Ovary (tissue), 9 donors: ENCODE data around the gene FOXD4L6. TPM values are rescaled to one million over a fixed set of nuclear protein-coding genes. Genes with fewer than 3 reads are reported as not detected.

Source experiments
- polyA plus RNA-seq, 2 donors: library from polyadenylated mRNA; stranded (reverse); fragments of 200-250 nt in 1 of 2; fragments of 350-450 nt in 1 of 2; fragmentation: Illumina TruSeq in 1 of 2; extraction: RNeasy Lipid Tissue Mini Kit (QIAGEN cat#74804) in 1 of 2; gene quantifications; one replicate each; pipeline ENCODE4 v1.2.3, GENCODE V29; 2013 to 2014
- total RNA-seq, 7 donors: library from RNA; depleted of rRNA in 2 of 7; stranded (reverse); fragments of >200 nt in 2 of 7; fragmentation: NEBNext Ultra II Directional in 3 of 7; extraction: Animal tissue kit (Norgen Biotek cat#: 25700) in 3 of 7; gene quantifications; one replicate each; pipeline versions ENCODE4 v1.1.0 to v1.2.4, GENCODE V29; 2016 to 2023
- donor health status: DM: no; HTN: no; CAD: no; lungs with moderate emphysema.
- donor health status: DM: no; HTN: no; CAD: no.
- donor health status: Bipolar disorder and iron deficiency.
- donor health status: DM: yes; HTN: yes; CAD: no.
- donor health status: DM: no; HTN: no; CAD: no.
- donor health status: DM: yes; HTN: yes; CAD: no.

FOXD4L6 gene
- total and polyA plus RNA-seq, 9 donors, result not detected

Other genes with a start within 250 kb of the FOXD4L6 start
- gene ZNG1F, start 60.6 kb upstream of the FOXD4L6 start, total RNA-seq, result 10 to 100 TPM in 2 of 7 donors, 1 to 10 TPM in 5; 3.8 to 14.1 (median 7.7) TPM
- 1 to 10 TPM; 4.7 to 4.8 TPM for gene ZNG1F, start 60.6 kb upstream of the FOXD4L6 start, polyA plus RNA-seq